Natural killer cell (primary cell): ENCODE results near the gene PCDHGB1. TPM values are rescaled to one million over a fixed set of nuclear protein-coding genes. Genes with fewer than 3 reads are reported as not detected.

Source experiments
- ATAC-seq, 3 donors: fragments of 150-1000 bp in 2 of 3; fragments of 200-7000 bp in 1 of 3; cut with Tn5 transposase; 1 replicate in 1 of 3; 2 replicates in 2 of 3; pipeline ENCODE4 v1.10.0; 2021; ENCODE audit warnings: mild to moderate bottlenecking in 2 of 3, moderate library complexity in 2 of 3
- DNase-seq, 2 donors: peaks; one replicate each; pipeline versions ENCODE4 v3.0.0 to v3.0.0-alpha.2; 2013 to 2021; ENCODE audit warnings: mixed read lengths in 1 of 2
- H3K27ac ChIP-seq: one replicate; pipeline ENCODE4 v1.5.1; 2013; ENCODE audit warnings: mild to moderate bottlenecking, low read length
- H3K27me3 ChIP-seq: one replicate; pipeline ENCODE4 v1.6.1; 2013; ENCODE audit warnings: low read length; ENCODE audit not compliant: control insufficient read depth, insufficient read depth
- H3K36me3 ChIP-seq: one replicate; pipeline ENCODE4 v1.6.1; 2013; ENCODE audit warnings: low read length; ENCODE audit not compliant: control insufficient read depth, insufficient read depth
- H3K4me1 ChIP-seq: one replicate; pipeline ENCODE4 v1.6.1; 2013; ENCODE audit warnings: low read length; ENCODE audit not compliant: control insufficient read depth, insufficient read depth
- H3K4me3 ChIP-seq: one replicate; pipeline ENCODE4 v1.5.1; 2013; ENCODE audit warnings: low read length
- H3K9me3 ChIP-seq: one replicate; pipeline ENCODE4 v1.6.1; 2013; ENCODE audit warnings: low read length; ENCODE audit not compliant: control insufficient read depth, insufficient read depth
- H3K27ac Mint-ChIP-seq, 2 donors: one replicate each; pipeline ENCODE4 v1.8.0; 2022; ENCODE audit warnings: mild to moderate bottlenecking in 2 of 2, mixed read lengths in 2 of 2, moderate library complexity in 1 of 2
- H3K27me3 Mint-ChIP-seq, 2 donors: one replicate each; pipeline ENCODE4 v1.8.0; 2022; ENCODE audit warnings: low read depth in 2 of 2, mixed read lengths in 2 of 2
- H3K36me3 Mint-ChIP-seq: one replicate; pipeline ENCODE4 v1.8.0; 2022; ENCODE audit warnings: mixed read lengths
- H3K4me1 Mint-ChIP-seq, 2 donors: one replicate each; pipeline ENCODE4 v1.8.0; 2022; ENCODE audit warnings: mixed read lengths in 2 of 2
- H3K4me3 Mint-ChIP-seq: one replicate; pipeline ENCODE4 v1.8.0; 2022; ENCODE audit warnings: mild to moderate bottlenecking, moderate library complexity, mixed read lengths
- H3K9me3 Mint-ChIP-seq, 2 donors: one replicate each; pipeline ENCODE4 v1.8.0; 2022; ENCODE audit warnings: mixed read lengths in 2 of 2
- CTCF ChIP-seq: fragments of 200-600 bp; IDR thresholded peaks from one replicate; pipeline ENCODE4 v1.8.0; 2022; ENCODE audit warnings: antibody characterized with exemption
- WGBS: methylation state at CpG from one replicate; pipeline ENCODE4 v1.1.7; 2013; ENCODE audit warnings: missing lambda C conversion rate; ENCODE audit not compliant: insufficient coverage; 5-methylcytosine and 5-hydroxymethylcytosine counted together
- intact Hi-C: fragments of 100-400 bp; cut with micrococcal nuclease; formaldehyde crosslinking; loops from one replicate; pipeline ENCODE4 v1.14.2; 2022
- total RNA-seq, 4 donors: library from RNA; stranded (reverse); fragments of 120-200 nt in 1 of 4; gene quantifications; one replicate each; pipeline versions ENCODE4 v1.2.3 to v1.2.4, GENCODE V29; 2013 to 2022

Gene PCDHGB1
- total RNA-seq, 3 donors from 2014 or later (not counting 1 experiment from before 2014, with no cell fraction given) = 0.10 TPM; not detected in 2

- Histone ChIP-seq H3K4me3 (no peak overlapping the region), H3K9me3 (peaks cover 32% of the 10 kb centered on the region), H3K4me1 (peaks cover 5% of the 10 kb centered on the region), H3K36me3 (no peaks in the 10 kb centered on the region), H3K27ac (no peak overlapping the region), H3K27me3 (peaks cover 52% of the 10 kb centered on the region)
- Mint-ChIP-seq H3K36me3 (peaks cover 28% of the 10 kb centered on the region), H3K27ac (no peak overlapping the region), H3K4me1 (peaks cover 5% of the 10 kb centered on the region in 2 donors), H3K27me3 (peaks cover 49 to 73% of the 10 kb centered on the region in 2 donors), H3K9me3 (peaks cover 0 to 3% of the 10 kb centered on the region in 2 donors), H3K4me3 (no peak overlapping the region)
- ATAC-seq = no peak
- DNase-seq = no peak
- intact Hi-C loops = no loop called here
- no peak for TF ChIP-seq CTCF
- WGBS = 63% methylated on average over 24 of the region's 24 CpGs
Observed at GRCh38 chr5:141355641-141356040, 5.7 kb downstream of the PCDHGB1 start.

DNA sequence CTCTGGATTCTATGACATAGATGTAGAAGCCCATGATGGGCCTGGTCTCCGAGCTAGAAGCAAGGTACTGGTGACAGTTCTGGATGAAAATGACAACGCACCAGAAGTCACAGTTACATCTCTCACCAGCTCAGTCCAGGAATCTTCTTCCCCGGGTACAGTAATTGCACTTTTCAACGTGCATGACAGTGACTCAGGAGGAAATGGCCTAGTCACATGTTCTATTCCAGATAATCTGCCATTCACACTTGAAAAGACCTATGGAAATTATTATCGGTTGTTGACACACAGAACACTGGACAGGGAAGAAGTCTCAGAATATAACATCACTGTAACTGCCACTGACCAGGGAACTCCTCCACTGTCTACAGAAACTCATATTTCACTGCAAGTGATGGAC is 6.2 kb downstream of the PCDHGB1 start:
- no peak for ATAC-seq

GRCh38 chr5:141356950-141357349 is 7.1 kb downstream of the PCDHGB1 start:
- Histone ChIP-seq H3K9me3 (peaks cover 32% of the 10 kb centered on the region), H3K27ac (no peak overlapping the region), H3K27me3 (peaks cover 51% of the 10 kb centered on the region), H3K4me1 (peaks cover 5% of the 10 kb centered on the region), H3K4me3 (no peak overlapping the region), H3K36me3 (no peaks in the 10 kb centered on the region)
- intact Hi-C loops = no loop called here
- H3K4me1 Mint-ChIP-seq = peaks cover 5% of the 10 kb centered on the region in 2 donors
- TF ChIP-seq CTCF = no peak
- WGBS = 51% methylated on average over 19 of the region's 19 CpGs
- no peak for DNase-seq
- no peak for ATAC-seq
- H3K36me3 Mint-ChIP-seq = peaks cover 36% of the 10 kb centered on the region
- H3K9me3 Mint-ChIP-seq = peaks cover 0 to 3% of the 10 kb centered on the region in 2 donors
- H3K4me3 Mint-ChIP-seq = no peak overlapping the region
- H3K27ac Mint-ChIP-seq = no peak overlapping the region
- peaks cover 51 to 81% of the 10 kb centered on the region in 2 donors for H3K27me3 Mint-ChIP-seq

More for the DNA sequence above, 6.2 kb downstream of the PCDHGB1 start:
- DNase-seq = no peak
- peaks cover 32% of the 10 kb centered on the region for H3K9me3 ChIP-seq
- H3K4me1 ChIP-seq = peaks cover 5% of the 10 kb centered on the region
- H3K27ac ChIP-seq = no peak overlapping the region
- Mint-ChIP-seq H3K27ac (no peak overlapping the region), H3K9me3 (peaks cover 0 to 3% of the 10 kb centered on the region in 2 donors), H3K4me3 (no peak overlapping the region), H3K27me3 (peaks cover 49 to 73% of the 10 kb centered on the region in 2 donors), H3K36me3 (peaks cover 33% of the 10 kb centered on the region), H3K4me1 (peaks cover 5% of the 10 kb centered on the region in 2 donors)
- H3K27me3 ChIP-seq = peaks cover 51% of the 10 kb centered on the region
- H3K36me3 ChIP-seq = no peaks in the 10 kb centered on the region
- intact Hi-C loops = no loop called here
- no peak overlapping the region for H3K4me3 ChIP-seq
- TF ChIP-seq CTCF = no peak
- 77% methylated on average over 5 of the region's 5 CpGs for WGBS
